DOHH2 (cell line): ENCODE measurements around the gene XIRP2.

Experiments
- CTCF ChIP-seq: fragments of 200-600 bp; sonication (generic); IDR thresholded peaks from one replicate; pipeline ENCODE4 v1.5.1; 2014; ENCODE audit warnings: antibody characterized with exemption, mild to moderate bottlenecking, low read depth, low read length; ENCODE audit not compliant: poor library complexity, severe bottlenecking
- EZH2phosphoT487 ChIP-seq: fragments of 200-600 bp; sonication (generic); IDR thresholded peaks from 2 replicates; pipeline ENCODE4 v1.6.1; 2017; ENCODE audit warnings: borderline replicate concordance, mild to moderate bottlenecking, antibody characterized with exemption, low read length, moderate library complexity, mixed read lengths

- TF ChIP-seq CTCF (no peak), EZH2phosphoT487 (no peak)
These were observed 181.6 kb downstream of the XIRP2 start for GRCh38 chr2:167069855-167070254.
